HL-60 (cell line): Measurements from ENCODE around the gene KCNG1.

Experiments
- DNase-seq, 2 experiments: peaks; one replicate each; pipeline ENCODE4 v3.0.0-alpha.2; 2010 to 2020; ENCODE audit warnings: low read depth in 1 of 2, low spot score in 1 of 2
- H3K27ac ChIP-seq: fragments of 250-450 bp; sonication (Bioruptor Pico); replicated peaks from 2 replicates; pipeline ENCODE4 v1.5.1; 2020; ENCODE audit warnings: mild to moderate bottlenecking, moderate library complexity
- H3K27me3 ChIP-seq: fragments of 250-450 bp; sonication (Bioruptor Pico); 2 replicates; pipeline ENCODE4 v1.5.1; 2021; ENCODE audit warnings: mild to moderate bottlenecking, moderate library complexity; ENCODE audit not compliant: insufficient read depth, poor library complexity, severe bottlenecking
- H3K4me3 ChIP-seq: replicated peaks from 2 replicates; pipeline ENCODE4 v1.5.1; 2011; ENCODE audit warnings: mild to moderate bottlenecking, control low read depth, low read length; ENCODE audit not compliant: insufficient read depth
- CTCF ChIP-seq: IDR thresholded peaks from one replicate; pipeline ENCODE4 v1.5.1; 2011; ENCODE audit warnings: low read length, control low read depth, inconsistent platforms; ENCODE audit not compliant: insufficient read depth
- GABPA ChIP-seq: IDR thresholded peaks from 2 replicates; pipeline ENCODE4 v1.6.1; 2012; ENCODE audit warnings: low read depth
- POLR2AphosphoS5 ChIP-seq: IDR thresholded peaks from 2 replicates; pipeline ENCODE4 v1.6.1; 2012; ENCODE audit warnings: low read depth
- SPI1 ChIP-seq: IDR thresholded peaks from 2 replicates; pipeline ENCODE4 v1.6.1; 2012; ENCODE audit warnings: low read depth, mild to moderate bottlenecking, borderline replicate concordance
- TF ChIP-seq, protein P1 (sequence below): IDR thresholded peaks from 2 replicates; pipeline ENCODE4 v1.6.1; 2012; ENCODE audit warnings: low read depth; ENCODE audit not compliant: insufficient replicate concordance

KCNG1 gene

GRCh38 chr20:51065615-51066014, 42.7 kb upstream of the KCNG1 start:
- H3K4me3 ChIP-seq = no peak overlapping the region
- no peaks in the 10 kb centered on the region for H3K27me3 ChIP-seq
- no peak for DNase-seq
- TF ChIP-seq CTCF = no peak
- no peak for TF ChIP-seq POLR2AphosphoS5
- TF ChIP-seq GABPA = no peak
- TF ChIP-seq, protein P1, sequence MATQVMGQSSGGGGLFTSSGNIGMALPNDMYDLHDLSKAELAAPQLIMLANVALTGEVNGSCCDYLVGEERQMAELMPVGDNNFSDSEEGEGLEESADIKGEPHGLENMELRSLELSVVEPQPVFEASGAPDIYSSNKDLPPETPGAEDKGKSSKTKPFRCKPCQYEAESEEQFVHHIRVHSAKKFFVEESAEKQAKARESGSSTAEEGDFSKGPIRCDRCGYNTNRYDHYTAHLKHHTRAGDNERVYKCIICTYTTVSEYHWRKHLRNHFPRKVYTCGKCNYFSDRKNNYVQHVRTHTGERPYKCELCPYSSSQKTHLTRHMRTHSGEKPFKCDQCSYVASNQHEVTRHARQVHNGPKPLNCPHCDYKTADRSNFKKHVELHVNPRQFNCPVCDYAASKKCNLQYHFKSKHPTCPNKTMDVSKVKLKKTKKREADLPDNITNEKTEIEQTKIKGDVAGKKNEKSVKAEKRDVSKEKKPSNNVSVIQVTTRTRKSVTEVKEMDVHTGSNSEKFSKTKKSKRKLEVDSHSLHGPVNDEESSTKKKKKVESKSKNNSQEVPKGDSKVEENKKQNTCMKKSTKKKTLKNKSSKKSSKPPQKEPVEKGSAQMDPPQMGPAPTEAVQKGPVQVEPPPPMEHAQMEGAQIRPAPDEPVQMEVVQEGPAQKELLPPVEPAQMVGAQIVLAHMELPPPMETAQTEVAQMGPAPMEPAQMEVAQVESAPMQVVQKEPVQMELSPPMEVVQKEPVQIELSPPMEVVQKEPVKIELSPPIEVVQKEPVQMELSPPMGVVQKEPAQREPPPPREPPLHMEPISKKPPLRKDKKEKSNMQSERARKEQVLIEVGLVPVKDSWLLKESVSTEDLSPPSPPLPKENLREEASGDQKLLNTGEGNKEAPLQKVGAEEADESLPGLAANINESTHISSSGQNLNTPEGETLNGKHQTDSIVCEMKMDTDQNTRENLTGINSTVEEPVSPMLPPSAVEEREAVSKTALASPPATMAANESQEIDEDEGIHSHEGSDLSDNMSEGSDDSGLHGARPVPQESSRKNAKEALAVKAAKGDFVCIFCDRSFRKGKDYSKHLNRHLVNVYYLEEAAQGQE = no peak
- H3K27ac ChIP-seq = no peak overlapping the region

DNA sequence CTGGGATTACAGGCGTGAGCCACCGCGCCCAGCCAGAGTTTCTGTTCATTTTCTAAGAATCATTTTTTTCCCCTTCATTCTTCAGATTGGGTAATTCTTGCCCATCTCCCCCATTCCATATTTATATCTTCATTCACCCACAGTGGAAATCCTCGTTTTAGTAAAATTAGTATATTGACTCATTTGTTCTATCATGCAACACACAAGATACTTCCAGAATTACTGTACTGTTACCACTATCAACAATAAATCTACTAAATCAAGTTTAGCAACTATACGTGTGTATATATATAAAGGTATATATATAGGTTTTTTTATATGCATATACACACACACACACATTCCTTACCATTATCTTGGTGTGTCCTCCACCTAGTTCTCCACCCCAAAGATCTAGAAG, 41.2 kb upstream of the KCNG1 start:
- Histone ChIP-seq H3K27me3 (no peaks in the 10 kb centered on the region), H3K27ac (no peak overlapping the region), H3K4me3 (no peak overlapping the region)
- no peak for DNase-seq
- TF ChIP-seq SPI1 = no peak
- TF ChIP-seq GABPA = no peak
- no peak for TF ChIP-seq POLR2AphosphoS5
- TF ChIP-seq, protein P1 = no peak
- no peak for TF ChIP-seq CTCF

DNA sequence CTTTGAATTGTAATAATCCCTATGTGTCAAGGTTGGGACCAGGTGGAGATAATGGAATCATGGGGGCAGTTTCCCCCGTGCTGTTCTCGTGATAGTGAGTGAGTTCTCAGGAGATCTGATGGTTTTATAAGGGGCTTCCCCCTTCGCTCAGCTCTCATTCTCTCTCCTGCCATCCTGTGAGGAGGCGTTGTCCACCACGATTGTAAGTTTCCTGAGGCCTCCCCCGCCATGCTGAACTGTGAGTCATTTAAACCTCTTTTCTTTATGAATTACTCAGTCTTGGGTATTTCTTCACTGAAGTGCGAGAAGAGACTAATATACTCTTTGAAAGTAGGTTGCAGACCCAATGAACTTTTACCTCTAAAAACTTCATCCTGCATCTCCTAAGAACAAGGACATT, 39.2 kb upstream of the KCNG1 start:
- no peak for TF ChIP-seq SPI1
- TF ChIP-seq, protein P1 = no peak
- TF ChIP-seq POLR2AphosphoS5 = no peak
- TF ChIP-seq CTCF = no peak
- no peak for TF ChIP-seq GABPA
- Histone ChIP-seq H3K27me3 (no peaks in the 10 kb centered on the region), H3K4me3 (no peak overlapping the region), H3K27ac (no peak overlapping the region)
- no peak for DNase-seq
